H1 (cell line): Measurements from ENCODE around the gene POPDC2. TPM values are rescaled to one million over a fixed set of nuclear protein-coding genes. Genes with fewer than 3 reads are reported as not detected.

Source experiments
- RAD21 ChIP-seq, 2 experiments: IDR thresholded peaks in 1 of 2; conservative IDR thresholded peaks in 1 of 2; 2 replicates each; pipeline ENCODE4 v1.6.1; 2011; ENCODE audit warnings: low read depth in 2 of 2, low read length in 2 of 2, improper control_type of control experiment in 1 of 2, inconsistent platforms in 1 of 2, mild to moderate bottlenecking in 1 of 2, moderate library complexity in 1 of 2
- SP4 ChIP-seq: IDR thresholded peaks from 2 replicates; pipeline ENCODE4 v1.6.1; 2012; ENCODE audit warnings: low read length, inconsistent platforms
- TCF12 ChIP-seq: IDR thresholded peaks from 2 replicates; pipeline ENCODE4 v1.6.1; 2011; ENCODE audit warnings: low read depth, mild to moderate bottlenecking, low read length
- polyA plus RNA-seq, 7 experiments: library from polyadenylated mRNA; depleted of rRNA in 3 of 7; stranded (reverse) in 5 of 7; unstranded in 2 of 7; fragments of >200 nt in 5 of 7; fragments of 200-250 nt in 2 of 7; gene quantifications; 1 replicate in 5 of 7; 2 replicates in 1 of 7; 4 replicates in 1 of 7; pipeline versions ENCODE4 v1.2.1 to v1.2.3, GENCODE V29; 2011 to 2013; ENCODE audit warnings: missing spikeins in 2 of 7, mixed read lengths in 2 of 7
- total RNA-seq: library from RNA; stranded (reverse); fragmentation: NEBNext Ultra II Directional; extraction: Animal tissue kit (Norgen Biotek cat#: 25700); gene quantifications from 2 replicates; pipeline ENCODE4 v1.2.1, GENCODE V29; 2021

POPDC2 gene
- total and polyA plus RNA-seq, 2 of the 8 experiments (the other 6 are each of a cell fraction or from before 2014, with no cell fraction given), result 0.65 to 1.1 TPM

- TF ChIP-seq SP4 (no peak), TCF12 (no peak), RAD21 (IDR thresholded peaks at IDR 0.05 in 1 of 2, conservative IDR thresholded peaks at IDR 0.05 in 1 of 2; ENCODE audit: low read depth in 2 of 2, low read length in 2 of 2) (no peak)
Observed at GRCh38 chr3:119625451-119626153, 34.8 kb downstream of the POPDC2 start (continued).
